ENCODE results near the gene FAF1. TPM values are rescaled to one million over a fixed set of nuclear protein-coding genes. Genes with fewer than 3 reads are reported as not detected.

Gene FAF1
- total RNA-seq, 1 donor from 2014 or later, result 54.3 TPM

DNA sequence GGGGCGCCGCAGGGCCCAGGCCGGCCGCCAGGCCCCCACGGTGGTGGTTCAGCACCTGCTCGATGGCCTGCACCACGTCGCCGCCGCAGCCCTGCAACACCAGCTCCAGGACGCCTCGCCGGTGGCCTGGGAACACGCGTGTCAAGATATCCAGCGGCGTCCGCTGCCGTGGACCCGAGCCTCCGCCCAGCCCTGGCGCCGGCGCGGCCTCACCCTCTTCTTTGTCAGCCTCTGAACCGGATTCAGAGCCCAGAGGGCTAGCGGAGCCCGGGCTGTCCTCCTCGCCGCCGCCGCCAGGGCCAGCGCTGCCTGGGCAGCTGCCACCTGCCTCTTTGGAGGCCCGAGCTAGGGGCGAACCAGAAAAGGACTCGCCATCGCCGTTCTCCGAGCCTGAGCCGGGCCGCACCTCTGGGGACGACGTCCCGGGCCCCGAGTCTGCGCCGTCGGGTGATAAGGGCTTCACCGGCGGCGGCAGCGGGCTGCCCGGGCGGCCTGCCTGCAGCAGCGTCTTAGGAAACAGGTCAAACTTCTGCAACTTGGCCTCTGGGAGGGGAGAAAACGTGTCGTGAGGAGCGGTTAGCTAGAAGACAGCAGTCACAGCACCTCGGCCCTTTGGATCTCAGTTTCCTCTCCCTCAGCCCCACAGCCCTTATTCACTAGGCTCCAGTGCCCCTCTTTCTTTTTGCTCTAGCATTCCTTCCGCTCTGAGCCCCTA, 540.7 kb downstream of the FAF1 start:
- Mint-ChIP-seq H3K27me3 (ENCODE audit: unreplicated experiment) (peaks cover 51% of the 10 kb centered on the region), H3K36me3 (ENCODE audit: low read depth, unreplicated experiment) (peaks cover 14% of the 10 kb centered on the region), H3K4me1 (ENCODE audit: unreplicated experiment) (peaks cover 35% of the 10 kb centered on the region), H3K4me3 (ENCODE audit: unreplicated experiment) (no peak overlapping the region), H3K9me3 (ENCODE audit: unreplicated experiment) (no peaks in the 10 kb centered on the region), H3K27ac (ENCODE audit: unreplicated experiment) (no peak overlapping the region)
- DNase-seq (ENCODE audit: low spot score), result peak; percentile 59
- TF ChIP-seq, protein P1, sequence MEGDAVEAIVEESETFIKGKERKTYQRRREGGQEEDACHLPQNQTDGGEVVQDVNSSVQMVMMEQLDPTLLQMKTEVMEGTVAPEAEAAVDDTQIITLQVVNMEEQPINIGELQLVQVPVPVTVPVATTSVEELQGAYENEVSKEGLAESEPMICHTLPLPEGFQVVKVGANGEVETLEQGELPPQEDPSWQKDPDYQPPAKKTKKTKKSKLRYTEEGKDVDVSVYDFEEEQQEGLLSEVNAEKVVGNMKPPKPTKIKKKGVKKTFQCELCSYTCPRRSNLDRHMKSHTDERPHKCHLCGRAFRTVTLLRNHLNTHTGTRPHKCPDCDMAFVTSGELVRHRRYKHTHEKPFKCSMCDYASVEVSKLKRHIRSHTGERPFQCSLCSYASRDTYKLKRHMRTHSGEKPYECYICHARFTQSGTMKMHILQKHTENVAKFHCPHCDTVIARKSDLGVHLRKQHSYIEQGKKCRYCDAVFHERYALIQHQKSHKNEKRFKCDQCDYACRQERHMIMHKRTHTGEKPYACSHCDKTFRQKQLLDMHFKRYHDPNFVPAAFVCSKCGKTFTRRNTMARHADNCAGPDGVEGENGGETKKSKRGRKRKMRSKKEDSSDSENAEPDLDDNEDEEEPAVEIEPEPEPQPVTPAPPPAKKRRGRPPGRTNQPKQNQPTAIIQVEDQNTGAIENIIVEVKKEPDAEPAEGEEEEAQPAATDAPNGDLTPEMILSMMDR (IDR thresholded peaks at IDR 0.05; ENCODE audit: unreplicated experiment), result peak; percentile 23

DNA sequence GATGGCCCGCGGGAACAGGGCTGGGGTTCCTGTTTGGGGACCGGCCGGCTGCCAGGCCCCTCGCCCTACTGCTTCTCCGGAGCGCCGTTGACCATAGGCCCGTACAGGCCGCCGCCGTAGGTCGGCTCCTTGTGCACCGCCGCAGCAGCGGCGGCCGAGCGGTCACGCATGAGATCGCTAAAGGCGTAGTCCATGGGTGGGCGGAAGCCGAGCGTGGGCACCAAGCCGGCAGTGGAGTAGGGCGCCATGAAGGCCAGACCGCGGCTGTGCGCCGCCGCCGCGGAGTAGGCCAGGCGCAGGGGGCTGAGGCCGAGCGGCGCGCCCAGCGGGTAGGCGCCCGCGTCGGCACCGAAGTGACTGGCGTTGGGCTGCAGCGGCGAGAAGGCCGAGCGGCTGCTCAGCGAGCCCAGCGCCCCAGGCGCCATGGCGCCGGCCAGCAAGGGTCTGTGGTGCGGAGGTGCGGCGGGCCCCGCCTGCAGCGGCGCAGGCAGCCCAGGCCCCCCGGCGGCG, 541.4 kb downstream of the FAF1 start:
- no peak overlapping the region for H3K27ac Mint-ChIP-seq (ENCODE audit: unreplicated experiment)
- H3K36me3 Mint-ChIP-seq (ENCODE audit: low read depth, unreplicated experiment), result peaks cover 10% of the 10 kb centered on the region
- H3K9me3 Mint-ChIP-seq (ENCODE audit: unreplicated experiment), result no peaks in the 10 kb centered on the region
- no peak overlapping the region for H3K4me3 Mint-ChIP-seq (ENCODE audit: unreplicated experiment)
- H3K27me3 Mint-ChIP-seq (ENCODE audit: unreplicated experiment), result peaks cover 52% of the 10 kb centered on the region
- TF ChIP-seq, protein P1 (IDR thresholded peaks at IDR 0.05; ENCODE audit: unreplicated experiment), result no peak
- peak; percentile 35 for DNase-seq (ENCODE audit: low spot score)
- peaks cover 30% of the 10 kb centered on the region for H3K4me1 Mint-ChIP-seq (ENCODE audit: unreplicated experiment)

- peaks cover 30% of the 10 kb centered on the region for H3K4me1 Mint-ChIP-seq (ENCODE audit: unreplicated experiment)
- TF ChIP-seq, protein P1 (IDR thresholded peaks at IDR 0.05; ENCODE audit: unreplicated experiment), result no peak
- H3K36me3 Mint-ChIP-seq (ENCODE audit: low read depth, unreplicated experiment), result peaks cover 10% of the 10 kb centered on the region
- no peaks in the 10 kb centered on the region for H3K9me3 Mint-ChIP-seq (ENCODE audit: unreplicated experiment)
- H3K27me3 Mint-ChIP-seq (ENCODE audit: unreplicated experiment), result peaks cover 55% of the 10 kb centered on the region
- DNase-seq (ENCODE audit: low spot score), result no peak
- no peak overlapping the region for H3K27ac Mint-ChIP-seq (ENCODE audit: unreplicated experiment)
- H3K4me3 Mint-ChIP-seq (ENCODE audit: unreplicated experiment), result peak overlapping the region; percentile 42
Observed at GRCh38 chr1:50417946-50418599, 542.0 kb downstream of the FAF1 start.

DNA sequence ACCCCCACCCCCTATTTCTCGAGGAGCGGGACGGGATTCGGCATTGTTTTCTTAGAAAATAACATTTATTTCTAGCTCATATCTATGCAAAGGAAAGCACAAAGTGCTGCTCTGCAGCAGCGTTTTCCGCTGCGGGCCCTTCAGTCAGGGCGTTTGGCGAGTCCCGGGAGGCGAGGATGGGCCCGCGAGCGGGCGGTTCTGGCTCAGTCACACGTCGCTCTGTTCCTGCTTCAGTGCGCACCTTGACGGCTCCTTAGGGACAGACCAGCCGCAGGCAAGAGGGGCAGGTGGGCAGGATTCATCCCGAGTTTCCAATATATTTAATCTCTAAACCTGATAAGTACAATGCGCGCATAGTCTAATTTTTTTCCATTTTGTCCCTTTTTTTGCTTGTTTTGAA, 542.6 kb downstream of the FAF1 start:
- Mint-ChIP-seq H3K4me1 (ENCODE audit: unreplicated experiment) (peaks cover 30% of the 10 kb centered on the region), H3K9me3 (ENCODE audit: unreplicated experiment) (no peaks in the 10 kb centered on the region), H3K4me3 (ENCODE audit: unreplicated experiment) (peak overlapping the region; percentile 42), H3K36me3 (ENCODE audit: low read depth, unreplicated experiment) (peaks cover 10% of the 10 kb centered on the region), H3K27me3 (ENCODE audit: unreplicated experiment) (peaks cover 51% of the 10 kb centered on the region), H3K27ac (ENCODE audit: unreplicated experiment) (no peak overlapping the region)
- TF ChIP-seq, protein P1 (IDR thresholded peaks at IDR 0.05; ENCODE audit: unreplicated experiment), result no peak
- no peak for DNase-seq (ENCODE audit: low spot score)

Data from endothelial cell (in vitro differentiated cells).